ENCODE results near the gene RELL1. TPM values are rescaled to one million over a fixed set of nuclear protein-coding genes. Genes with fewer than 3 reads are reported as not detected.

Gene RELL1
- polyA plus RNA-seq, 1 donor from 2014 or later = 0.47 TPM

GRCh38 chr4:37584493-37585060 is 101.6 kb downstream of the RELL1 start:
- H3K9ac ChIP-seq (ENCODE audit: low read length) = no peak overlapping the region
- no peaks in the 10 kb centered on the region for H3K79me2 ChIP-seq (replicated peaks; ENCODE audit: insufficient read depth, low read length)
- no peak overlapping the region for H3K4me3 ChIP-seq (ENCODE audit: low read length)
- H3K9me2 ChIP-seq (ENCODE audit: insufficient read depth, low read length) = no peaks in the 10 kb centered on the region
- H3K9me3 ChIP-seq (ENCODE audit: low read length) = no peaks in the 10 kb centered on the region
- no peak overlapping the region for H2AFZ ChIP-seq (ENCODE audit: low read depth, low read length)
- TF ChIP-seq, protein P1, sequence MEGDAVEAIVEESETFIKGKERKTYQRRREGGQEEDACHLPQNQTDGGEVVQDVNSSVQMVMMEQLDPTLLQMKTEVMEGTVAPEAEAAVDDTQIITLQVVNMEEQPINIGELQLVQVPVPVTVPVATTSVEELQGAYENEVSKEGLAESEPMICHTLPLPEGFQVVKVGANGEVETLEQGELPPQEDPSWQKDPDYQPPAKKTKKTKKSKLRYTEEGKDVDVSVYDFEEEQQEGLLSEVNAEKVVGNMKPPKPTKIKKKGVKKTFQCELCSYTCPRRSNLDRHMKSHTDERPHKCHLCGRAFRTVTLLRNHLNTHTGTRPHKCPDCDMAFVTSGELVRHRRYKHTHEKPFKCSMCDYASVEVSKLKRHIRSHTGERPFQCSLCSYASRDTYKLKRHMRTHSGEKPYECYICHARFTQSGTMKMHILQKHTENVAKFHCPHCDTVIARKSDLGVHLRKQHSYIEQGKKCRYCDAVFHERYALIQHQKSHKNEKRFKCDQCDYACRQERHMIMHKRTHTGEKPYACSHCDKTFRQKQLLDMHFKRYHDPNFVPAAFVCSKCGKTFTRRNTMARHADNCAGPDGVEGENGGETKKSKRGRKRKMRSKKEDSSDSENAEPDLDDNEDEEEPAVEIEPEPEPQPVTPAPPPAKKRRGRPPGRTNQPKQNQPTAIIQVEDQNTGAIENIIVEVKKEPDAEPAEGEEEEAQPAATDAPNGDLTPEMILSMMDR (IDR thresholded peaks at IDR 0.05; ENCODE audit: poor library complexity, severe bottlenecking) = no peak
- TF ChIP-seq POLR2AphosphoS5 (IDR thresholded peaks at IDR 0.05) (no peak), EZH2 (IDR thresholded peaks at IDR 0.05; ENCODE audit: borderline replicate concordance, insufficient read depth, low read length, poor library complexity, severe bottlenecking) (no peak), MXI1 (conservative IDR thresholded peaks at IDR 0.05; ENCODE audit: poor library complexity, severe bottlenecking) (no peak), EP300 (conservative IDR thresholded peaks at IDR 0.05; ENCODE audit: poor library complexity, severe bottlenecking) (no peak), TAF1 (IDR thresholded peaks at IDR 0.05; ENCODE audit: low read depth) (no peak), REST (IDR thresholded peaks at IDR 0.05; ENCODE audit: borderline replicate concordance) (no peak), SMC3 (conservative IDR thresholded peaks at IDR 0.05; ENCODE audit: poor library complexity) (no peak), RAD21 (conservative IDR thresholded peaks at IDR 0.05) (no peak)
- no peak overlapping the region for H3K27ac ChIP-seq (ENCODE audit: low read length)
- H3K4me2 ChIP-seq (ENCODE audit: low read length) = no peak overlapping the region
- no peaks in the 10 kb centered on the region for H3K27me3 ChIP-seq (ENCODE audit: insufficient read depth, low read depth, low read length)
- H4K20me1 ChIP-seq (ENCODE audit: insufficient read depth) = no peaks in the 10 kb centered on the region
- H3F3A ChIP-seq (ENCODE audit: insufficient read depth, low read length, poor library complexity, severe bottlenecking) = no peaks in the 10 kb centered on the region
- H3K36me3 ChIP-seq (ENCODE audit: insufficient read depth, low read length) = no peaks in the 10 kb centered on the region

- Histone ChIP-seq H3K9me2 (ENCODE audit: insufficient read depth, low read length) (no peaks in the 10 kb centered on the region), H2AFZ (ENCODE audit: low read depth, low read length) (no peak overlapping the region), H3K79me2 (replicated peaks; ENCODE audit: insufficient read depth, low read length) (no peaks in the 10 kb centered on the region)
Measured at GRCh38 chr4:37584071-37584470, 102.1 kb downstream of the RELL1 start.

More at GRCh38 chr4:37584071-37584470, 102.1 kb downstream of the RELL1 start:
- H3K9ac ChIP-seq (ENCODE audit: low read length) = no peak overlapping the region
- no peak for TF ChIP-seq EZH2 (IDR thresholded peaks at IDR 0.05; ENCODE audit: borderline replicate concordance, insufficient read depth, low read length, poor library complexity, severe bottlenecking)
- no peaks in the 10 kb centered on the region for H4K20me1 ChIP-seq (ENCODE audit: insufficient read depth)
- no peak overlapping the region for H3K4me2 ChIP-seq (ENCODE audit: low read length)
- H3F3A ChIP-seq (ENCODE audit: insufficient read depth, low read length, poor library complexity, severe bottlenecking) = no peaks in the 10 kb centered on the region
- no peaks in the 10 kb centered on the region for H3K36me3 ChIP-seq (ENCODE audit: insufficient read depth, low read length)
- H3K27me3 ChIP-seq (ENCODE audit: insufficient read depth, low read depth, low read length) = no peaks in the 10 kb centered on the region
- H3K27ac ChIP-seq (ENCODE audit: low read length) = no peak overlapping the region
- H3K4me3 ChIP-seq (ENCODE audit: low read length) = no peak overlapping the region
- H3K9me3 ChIP-seq (ENCODE audit: low read length) = no peaks in the 10 kb centered on the region

Data from neural cell (in vitro differentiated cells).